NCI-H82 treated with DMSO at 0.1 percent for 48 hours (cell line): Measurements from ENCODE around the gene NAXD.
A peak's percentile ranks its signal among the peaks of the same experiment; 100 is the strongest.
"Not testable (repeated sequence)": the region's sequence is repeated elsewhere in the genome, so short reads cannot be mapped to it uniquely, and the experiment has no call there.

Experiments
- DNase-seq: peaks from one replicate; lab custom pipeline; 2025; ENCODE audit not compliant: unreplicated experiment; lab: John Stamatoyannopoulos, UW

The NAXD gene

DNA sequence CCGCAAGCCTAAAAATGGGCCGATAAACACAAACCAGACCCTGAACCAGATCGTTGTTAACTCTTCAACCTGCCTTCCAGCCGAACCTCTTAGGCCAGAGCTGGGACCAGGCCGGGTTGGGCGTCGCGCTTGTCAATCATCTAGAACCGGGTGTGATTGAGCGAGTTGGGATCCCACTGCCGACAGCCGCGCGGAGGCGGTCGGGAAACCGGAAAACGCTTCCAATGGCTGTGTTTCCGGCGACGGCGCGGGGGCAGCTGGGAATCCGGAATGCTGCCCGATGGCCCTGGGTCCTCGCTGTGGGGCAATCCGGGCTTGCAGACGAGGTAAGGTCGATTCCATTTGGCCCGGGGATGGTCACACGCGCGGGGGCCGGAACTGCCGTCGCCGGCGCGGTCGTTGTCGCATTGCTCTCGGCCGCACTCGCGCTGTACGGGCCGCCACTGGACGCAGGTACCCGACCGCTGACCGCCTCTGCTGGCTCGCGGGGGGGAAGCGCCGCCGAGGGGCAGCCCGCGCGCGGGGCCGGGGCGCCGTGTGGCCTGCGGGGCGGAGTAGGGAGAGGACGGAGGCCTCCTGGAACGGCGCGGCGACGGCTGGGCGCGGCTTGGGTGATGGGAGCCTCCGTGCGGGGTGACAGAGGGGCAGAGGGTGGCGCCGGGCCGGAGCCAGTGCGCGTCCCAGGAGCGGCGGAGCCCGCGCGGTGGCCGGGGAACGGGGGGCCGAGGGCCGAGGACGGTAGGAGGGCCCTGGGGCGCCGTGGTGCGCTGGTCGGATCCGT, at the start of gene NAXD:
Gene NAXD (plus strand): TSS at position 224 of the 781 bp plus-strand sequence. CDS start 57 bp downstream, at position 281.
- DNase-seq = peak; percentile 83

DNA sequence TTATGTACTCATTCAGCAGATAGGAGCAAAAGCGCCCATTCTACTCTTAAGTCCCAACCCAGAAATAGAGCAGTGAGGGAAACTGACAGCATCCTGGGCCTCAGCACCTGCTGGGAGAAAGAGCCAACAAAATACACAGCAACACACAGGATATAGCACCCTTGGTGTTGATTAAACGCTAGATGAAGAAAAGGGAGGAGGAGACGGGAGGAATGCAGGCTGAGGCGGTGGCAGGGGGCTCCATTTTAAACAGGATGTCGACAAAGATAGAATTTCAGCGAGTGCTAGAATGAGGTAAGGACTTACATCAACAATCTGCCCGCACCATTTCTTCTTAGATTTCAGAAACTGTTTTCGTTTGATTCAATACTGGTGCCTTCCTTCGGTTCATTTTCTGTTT, 49.2 kb upstream of the NAXD start:
- no peak for DNase-seq

DNA sequence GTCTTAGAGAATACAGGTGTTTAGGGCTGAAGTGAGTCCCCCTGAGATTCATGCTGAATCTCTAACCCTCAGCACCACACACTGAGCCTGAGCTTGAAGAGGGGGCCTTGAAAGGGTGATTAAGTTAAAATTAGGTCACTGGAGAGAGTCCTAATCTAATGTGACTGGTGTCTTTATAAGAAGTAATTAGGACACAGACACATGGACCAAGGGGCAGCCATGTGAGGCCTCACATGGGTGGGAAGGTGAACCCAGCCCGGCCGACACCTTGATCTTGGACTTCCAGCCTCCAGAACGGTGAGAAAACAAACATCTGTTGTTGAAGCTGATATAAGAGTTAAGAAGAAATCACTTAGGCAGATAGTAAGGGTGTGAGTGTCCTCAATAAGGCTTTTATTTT, 46.7 kb upstream of the NAXD start:
- DNase-seq = no peak

DNA sequence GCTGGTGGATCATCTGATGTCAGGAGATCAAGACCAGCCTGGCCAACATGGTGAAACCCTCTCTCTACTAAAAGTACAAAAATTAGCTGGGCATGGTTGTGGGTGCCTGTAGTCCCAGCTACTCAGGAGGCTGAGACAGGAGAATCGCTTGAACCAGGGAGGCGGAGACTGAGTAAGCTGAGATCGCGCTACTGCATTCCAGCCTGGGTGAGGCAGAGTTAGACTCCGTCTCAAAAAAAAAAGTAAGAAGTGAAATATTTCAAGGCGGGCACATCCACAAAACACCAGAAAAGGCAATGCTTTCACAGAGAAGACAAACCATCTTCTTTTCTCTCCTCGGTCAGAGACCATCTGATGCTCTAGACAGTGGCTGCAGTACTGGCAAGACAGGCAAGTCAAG, 45.4 kb upstream of the NAXD start:
- not testable (repeated sequence) for DNase-seq

GRCh38 chr13:110570886-110571285, 44.5 kb upstream of the NAXD start:
- DNase-seq = no peak

- no peak for DNase-seq
These were observed 43.2 kb upstream of the NAXD start for GRCh38 chr13:110571896-110572777.

GRCh38 chr13:110572778-110573118, 42.6 kb upstream of the NAXD start:
- DNase-seq = no peak

DNA sequence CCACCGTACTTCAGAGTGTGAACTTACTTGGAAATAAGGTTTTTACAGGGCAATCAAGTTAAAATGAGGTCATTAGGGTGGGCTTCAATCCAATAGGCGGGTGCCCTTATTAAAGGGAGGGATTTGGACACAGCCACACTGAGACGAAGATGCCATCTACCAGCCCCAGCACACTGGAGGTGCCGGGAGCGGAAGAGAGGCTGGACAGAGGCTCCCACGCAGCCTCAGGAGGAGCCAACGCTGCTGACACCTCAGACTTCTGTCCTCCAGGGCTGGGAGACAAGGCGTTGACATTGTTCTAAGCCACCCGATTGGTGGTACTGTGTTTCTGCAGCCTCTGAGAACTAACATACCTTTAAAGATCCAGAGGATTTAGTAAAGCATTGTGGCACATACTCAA, 41.2 kb upstream of the NAXD start:
- DNase-seq = no peak

- no peak for DNase-seq
These were observed 39.8 kb upstream of the NAXD start for GRCh38 chr13:110575322-110576069.

DNA sequence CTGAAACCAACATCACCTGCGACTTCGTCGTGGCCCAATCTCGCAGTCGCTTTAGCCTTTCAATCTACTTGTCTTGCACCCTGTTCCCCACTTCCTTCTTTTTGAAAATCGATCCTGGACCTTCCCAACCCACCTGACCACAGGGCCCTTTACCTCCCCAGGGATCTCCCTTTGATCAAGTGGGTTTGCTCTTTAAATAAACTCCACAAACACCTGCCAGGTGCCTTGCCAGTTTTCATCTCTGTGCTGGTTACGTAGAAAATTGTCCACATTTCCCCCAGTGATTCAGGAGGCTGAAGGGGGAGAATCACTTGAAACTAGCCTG, 39.3 kb upstream of the NAXD start:
- no peak for DNase-seq

- DNase-seq = no peak
These were observed 38.4 kb upstream of the NAXD start for GRCh38 chr13:110576736-110577476.

GRCh38 chr13:110578363-110578762, 37.0 kb upstream of the NAXD start:
- no peak for DNase-seq

GRCh38 chr13:110580800-110581199, 34.5 kb upstream of the NAXD start:
- no peak for DNase-seq

DNA sequence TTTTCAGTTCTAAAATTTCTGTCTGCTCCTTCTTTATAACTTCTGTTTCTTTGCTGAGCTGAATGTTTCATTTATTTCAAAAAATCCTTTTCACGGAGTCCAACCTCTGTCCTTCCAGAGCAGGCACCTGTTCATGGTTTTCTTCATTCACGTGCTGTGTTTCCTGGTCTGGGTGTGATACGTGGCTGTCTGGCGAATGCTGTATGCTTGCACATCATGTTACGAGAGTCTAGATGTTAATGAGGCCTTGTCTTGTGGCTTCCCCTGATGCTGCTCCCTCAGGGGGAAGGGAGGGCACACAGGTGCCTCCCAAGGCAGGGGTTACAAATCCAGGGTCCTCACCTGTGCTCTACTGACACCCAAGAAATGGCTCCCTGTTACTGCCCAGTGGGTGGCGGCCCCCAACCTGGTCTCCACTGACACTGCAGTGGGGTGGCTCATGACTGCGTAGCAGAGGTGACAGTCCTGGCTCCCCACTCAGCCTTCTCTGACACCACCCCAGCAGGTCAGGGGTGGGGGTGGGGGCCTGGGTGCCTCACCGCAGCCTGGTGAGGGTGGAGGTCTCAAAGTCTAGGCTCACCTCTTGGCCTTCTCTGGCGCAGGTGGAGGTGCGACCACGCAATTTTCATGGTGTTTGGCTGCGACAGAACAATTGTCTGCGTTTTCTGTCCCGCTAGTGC, 33.7 kb upstream of the NAXD start:
- no peak for DNase-seq

- DNase-seq = no peak
These were observed 32.9 kb upstream of the NAXD start for GRCh38 chr13:110582421-110582954.

DNA sequence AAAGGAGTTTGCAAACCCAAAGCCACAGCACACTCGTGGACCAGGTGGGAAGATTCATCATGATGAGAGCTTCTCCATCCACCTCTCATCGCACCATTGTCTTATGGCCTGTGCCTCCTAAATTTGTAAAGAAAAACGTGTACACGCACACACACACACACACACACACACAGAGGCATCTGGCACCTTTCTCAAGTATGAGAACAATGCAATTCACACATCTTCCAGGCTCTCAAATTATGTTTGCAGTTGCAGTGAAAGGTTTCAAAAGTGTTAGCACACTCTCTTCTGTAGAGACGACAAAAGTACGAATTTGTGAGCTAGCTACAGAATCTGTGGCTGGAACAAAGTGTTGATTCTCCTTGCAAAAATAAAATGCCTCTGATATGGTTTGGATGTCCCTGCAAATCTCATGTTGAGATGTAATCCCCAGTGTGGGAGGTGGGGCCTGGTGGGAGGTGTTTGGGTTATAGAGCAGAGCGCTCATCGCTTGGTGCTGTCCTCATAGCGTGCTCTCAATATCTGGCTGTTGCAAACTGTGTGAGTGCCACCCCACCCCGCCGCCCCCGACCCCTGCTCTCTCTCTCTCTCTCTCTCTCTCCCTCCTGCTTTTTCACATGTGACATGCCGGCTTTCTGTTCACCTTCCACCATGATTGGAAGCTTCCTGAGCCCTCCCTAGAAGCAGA, 32.0 kb upstream of the NAXD start:
- DNase-seq = no peak

DNA sequence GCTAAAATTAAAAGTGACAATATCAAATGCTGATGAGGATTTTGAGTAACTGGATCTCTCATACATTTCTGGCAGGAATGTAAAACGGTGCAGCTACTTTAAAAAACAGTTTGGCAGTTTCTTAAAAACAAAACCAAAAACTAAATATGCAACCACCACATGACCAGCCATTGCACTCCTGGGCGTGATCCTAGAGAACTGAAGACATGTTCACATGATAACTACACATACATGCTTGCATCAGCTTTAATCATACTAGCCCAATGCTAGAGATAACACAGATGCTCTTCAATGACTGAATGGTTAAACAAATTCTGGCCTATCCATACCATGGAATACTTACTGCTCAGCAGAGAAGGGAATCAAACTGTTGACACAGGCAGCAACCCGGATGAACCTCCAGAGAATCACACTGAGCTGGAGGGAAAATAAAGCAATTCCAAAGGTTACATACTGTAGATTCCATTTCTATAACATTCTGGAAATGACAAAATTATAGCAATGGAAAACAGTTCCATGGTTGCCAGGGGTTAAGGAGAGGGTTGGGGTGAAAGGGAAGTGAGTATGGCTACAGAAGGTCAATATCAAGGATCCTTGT, 25.5 kb upstream of the NAXD start:
- no peak for DNase-seq

GRCh38 chr13:110590577-110590976, 24.8 kb upstream of the NAXD start:
- no peak for DNase-seq

DNA sequence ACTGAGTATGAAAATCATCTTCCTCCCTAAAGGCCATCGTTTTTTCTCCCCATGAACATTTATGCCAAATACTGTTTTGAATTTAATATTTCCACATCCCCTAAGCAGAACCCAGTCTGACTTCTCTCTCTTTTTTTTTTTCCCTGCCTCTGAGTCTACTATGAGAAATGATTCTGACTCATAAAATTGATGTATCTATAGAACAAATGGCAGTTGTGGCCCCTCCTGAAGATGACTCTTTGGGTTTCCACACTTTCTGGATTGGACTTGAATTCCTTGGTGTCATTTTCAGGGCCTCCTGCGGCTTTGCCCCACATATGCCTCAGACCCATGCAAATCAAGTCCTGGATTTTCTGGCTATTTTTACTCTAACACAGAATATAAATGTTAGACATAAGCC, 22.7 kb upstream of the NAXD start:
- DNase-seq = no peak
